Measurements from ENCODE around the gene SCCPDH. TPM values are rescaled to one million over a fixed set of nuclear protein-coding genes. Genes with fewer than 3 reads are reported as not detected.

The SCCPDH gene
- total and polyA plus RNA-seq, 5 donors from 2014 or later = 1.5 to 5.0 (median 3.3) TPM

DNA sequence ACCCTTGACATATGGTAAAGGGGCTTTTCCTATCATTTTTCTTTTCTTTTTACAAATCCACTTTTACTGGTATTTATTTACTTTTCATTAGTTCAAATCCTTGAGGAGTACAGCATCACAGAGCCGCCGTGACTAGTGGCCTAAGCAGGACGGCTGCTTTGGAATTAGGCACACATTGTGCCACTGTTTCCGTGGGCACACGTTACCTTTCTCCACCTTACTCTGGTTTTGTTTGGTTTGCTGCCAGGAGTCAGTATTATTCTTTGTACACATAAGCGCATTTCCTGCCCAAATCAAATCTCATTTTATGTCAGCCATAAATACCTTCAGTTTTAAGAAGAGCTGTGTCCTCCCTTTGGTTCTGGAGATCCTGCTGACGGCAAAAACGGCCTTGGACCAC is 31.2 kb downstream of the SCCPDH start:
- Mint-ChIP-seq H3K27me3 (peaks cover 5% of the 10 kb centered on the region), H3K9me3 (no peaks in the 10 kb centered on the region), H3K27ac (no peak overlapping the region), H3K4me3 (no peak overlapping the region), H3K36me3 (no peaks in the 10 kb centered on the region), H3K4me1 (no peaks in the 10 kb centered on the region)
- Histone ChIP-seq H3K9me3 (ENCODE audit: control insufficient read depth in 2 of 2, low read length in 2 of 2) (no peaks in the 10 kb centered on the region), H3K27ac (ENCODE audit: insufficient read depth, low read length, poor library complexity, severe bottlenecking) (no peak overlapping the region), H3K4me1 (ENCODE audit: control insufficient read depth, insufficient read depth, low read length, poor library complexity, severe bottlenecking) (no peaks in the 10 kb centered on the region), H3K4me3 (ENCODE audit: low read depth, low read length) (no peak overlapping the region), H3K36me3 (ENCODE audit: control insufficient read depth, insufficient read depth, low read length) (no peaks in the 10 kb centered on the region), H3K27me3 (ENCODE audit: control insufficient read depth, insufficient read depth, low read length) (no peaks in the 10 kb centered on the region)
- DNase-seq (no peak), ATAC-seq (ENCODE audit: low read depth in 2 of 2) (no peak)

- H3K36me3 Mint-ChIP-seq = peaks cover 4% of the 10 kb centered on the region
- no peaks in the 10 kb centered on the region for H3K9me3 ChIP-seq (ENCODE audit: control insufficient read depth in 2 of 2, low read length in 2 of 2)
- H3K4me3 Mint-ChIP-seq = no peak overlapping the region
- DNase-seq (no peak), ATAC-seq (ENCODE audit: low read depth in 2 of 2) (no peak)
- H3K27me3 ChIP-seq (ENCODE audit: control insufficient read depth, insufficient read depth, low read length) = no peaks in the 10 kb centered on the region
- no peak overlapping the region for H3K27ac ChIP-seq (ENCODE audit: insufficient read depth, low read length, poor library complexity, severe bottlenecking)
- no peaks in the 10 kb centered on the region for H3K27me3 Mint-ChIP-seq
- H3K27ac Mint-ChIP-seq = peak overlapping the region in 2 of 3 donors; percentile 8 to 18
- no peaks in the 10 kb centered on the region for H3K36me3 ChIP-seq (ENCODE audit: control insufficient read depth, insufficient read depth, low read length)
- no peaks in the 10 kb centered on the region for H3K9me3 Mint-ChIP-seq
- H3K4me1 ChIP-seq (ENCODE audit: control insufficient read depth, insufficient read depth, low read length, poor library complexity, severe bottlenecking) = no peaks in the 10 kb centered on the region
- H3K4me1 Mint-ChIP-seq = peaks cover 0 to 5% (median 0%) of the 10 kb centered on the region in 4 donors
- no peak overlapping the region for H3K4me3 ChIP-seq (ENCODE audit: low read depth, low read length)
These were observed 36.5 kb downstream of the SCCPDH start for GRCh38 chr1:246760422-246761347.

GRCh38 chr1:246761396-246761795 is 37.2 kb downstream of the SCCPDH start:
- H3K27ac ChIP-seq (ENCODE audit: insufficient read depth, low read length, poor library complexity, severe bottlenecking) = no peak overlapping the region
- H3K9me3 ChIP-seq (ENCODE audit: control insufficient read depth in 2 of 2, low read length in 2 of 2) = no peaks in the 10 kb centered on the region
- H3K27me3 Mint-ChIP-seq = no peaks in the 10 kb centered on the region
- no peaks in the 10 kb centered on the region for H3K4me1 ChIP-seq (ENCODE audit: control insufficient read depth, insufficient read depth, low read length, poor library complexity, severe bottlenecking)
- H3K27ac Mint-ChIP-seq = peak overlapping the region in 1 of 3 donors; percentile 4
- ATAC-seq (ENCODE audit: low read depth in 2 of 2) (no peak), DNase-seq (no peak)
- no peak overlapping the region for H3K4me3 ChIP-seq (ENCODE audit: low read depth, low read length)
- no peaks in the 10 kb centered on the region for H3K36me3 ChIP-seq (ENCODE audit: control insufficient read depth, insufficient read depth, low read length)
- H3K4me1 Mint-ChIP-seq = peaks cover 0 to 5% (median 0%) of the 10 kb centered on the region in 4 donors
- no peaks in the 10 kb centered on the region for H3K27me3 ChIP-seq (ENCODE audit: control insufficient read depth, insufficient read depth, low read length)
- no peak overlapping the region for H3K4me3 Mint-ChIP-seq
- H3K9me3 Mint-ChIP-seq = no peaks in the 10 kb centered on the region
- H3K36me3 Mint-ChIP-seq = peaks cover 4% of the 10 kb centered on the region

GRCh38 chr1:246765521-246765920 is 41.3 kb downstream of the SCCPDH start:
- H3K4me3 Mint-ChIP-seq = no peak overlapping the region
- Histone ChIP-seq H3K4me1 (ENCODE audit: control insufficient read depth, insufficient read depth, low read length, poor library complexity, severe bottlenecking) (no peaks in the 10 kb centered on the region), H3K4me3 (ENCODE audit: low read depth, low read length) (no peak overlapping the region), H3K27ac (ENCODE audit: insufficient read depth, low read length, poor library complexity, severe bottlenecking) (no peak overlapping the region), H3K9me3 (ENCODE audit: control insufficient read depth in 2 of 2, low read length in 2 of 2) (no peaks in the 10 kb centered on the region), H3K36me3 (ENCODE audit: control insufficient read depth, insufficient read depth, low read length) (no peaks in the 10 kb centered on the region), H3K27me3 (ENCODE audit: control insufficient read depth, insufficient read depth, low read length) (no peaks in the 10 kb centered on the region)
- H3K9me3 Mint-ChIP-seq = no peaks in the 10 kb centered on the region
- H3K27ac Mint-ChIP-seq = no peak overlapping the region
- ATAC-seq (ENCODE audit: low read depth in 2 of 2) (no peak), DNase-seq (no peak)
- H3K4me1 Mint-ChIP-seq = peaks cover 0 to 5% (median 0%) of the 10 kb centered on the region in 4 donors
- peaks cover 4% of the 10 kb centered on the region for H3K36me3 Mint-ChIP-seq
- no peaks in the 10 kb centered on the region for H3K27me3 Mint-ChIP-seq

- Mint-ChIP-seq H3K27me3 (no peaks in the 10 kb centered on the region), H3K4me3 (no peak overlapping the region), H3K36me3 (no peaks in the 10 kb centered on the region), H3K4me1 (peaks cover 3 to 7% (median 5%) of the 10 kb centered on the region in 4 donors), H3K27ac (no peak overlapping the region), H3K9me3 (no peaks in the 10 kb centered on the region)
- H3K36me3 ChIP-seq (ENCODE audit: control insufficient read depth, insufficient read depth, low read length) = no peaks in the 10 kb centered on the region
- ATAC-seq (ENCODE audit: low read depth in 2 of 2) (no peak), DNase-seq (no peak)
- H3K27ac ChIP-seq (ENCODE audit: insufficient read depth, low read length, poor library complexity, severe bottlenecking) = no peak overlapping the region
- H3K9me3 ChIP-seq (ENCODE audit: control insufficient read depth in 2 of 2, low read length in 2 of 2) = no peaks in the 10 kb centered on the region
- H3K27me3 ChIP-seq (ENCODE audit: control insufficient read depth, insufficient read depth, low read length) = no peaks in the 10 kb centered on the region
- no peak overlapping the region for H3K4me3 ChIP-seq (ENCODE audit: low read depth, low read length)
- no peaks in the 10 kb centered on the region for H3K4me1 ChIP-seq (ENCODE audit: control insufficient read depth, insufficient read depth, low read length, poor library complexity, severe bottlenecking)
These were observed 44.3 kb downstream of the SCCPDH start for GRCh38 chr1:246768403-246769020.

- H3K36me3 ChIP-seq (ENCODE audit: control insufficient read depth, insufficient read depth, low read length) = no peaks in the 10 kb centered on the region
- H3K36me3 Mint-ChIP-seq = peaks cover under 1% of the 10 kb centered on the region
- peaks cover 3 to 10% (median 5%) of the 10 kb centered on the region in 4 donors for H3K4me1 Mint-ChIP-seq
These were observed 45.1 kb downstream of the SCCPDH start for GRCh38 chr1:246769306-246769705.

DNA sequence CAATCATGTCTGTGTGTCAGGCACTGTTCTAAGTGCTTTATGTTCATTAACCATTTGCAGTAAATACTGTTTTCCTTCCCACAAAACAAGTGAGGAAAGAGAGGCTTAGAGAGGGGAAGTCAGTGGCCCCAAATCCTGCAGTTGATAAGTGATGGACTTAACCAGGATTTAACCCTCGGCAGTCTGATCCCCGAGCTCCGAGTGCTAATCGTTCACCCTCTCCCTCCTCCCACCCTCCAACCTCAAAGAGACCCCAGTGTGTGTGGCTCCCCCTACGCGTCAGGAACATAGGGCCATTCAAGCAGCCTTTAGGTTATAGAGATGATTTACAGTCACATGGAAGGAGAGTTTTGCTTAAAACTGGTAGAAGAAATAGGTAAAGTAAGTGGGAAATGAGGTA is 47.2 kb downstream of the SCCPDH start:
- Mint-ChIP-seq H3K36me3 (peaks cover 3% of the 10 kb centered on the region), H3K27me3 (no peaks in the 10 kb centered on the region), H3K4me3 (no peak overlapping the region), H3K27ac (no peak overlapping the region), H3K4me1 (peaks cover 3 to 10% (median 5%) of the 10 kb centered on the region in 4 donors), H3K9me3 (no peaks in the 10 kb centered on the region)
- Histone ChIP-seq H3K4me1 (ENCODE audit: control insufficient read depth, insufficient read depth, low read length, poor library complexity, severe bottlenecking) (no peaks in the 10 kb centered on the region), H3K9me3 (ENCODE audit: control insufficient read depth in 2 of 2, low read length in 2 of 2) (no peaks in the 10 kb centered on the region), H3K4me3 (ENCODE audit: low read depth, low read length) (no peak overlapping the region), H3K27ac (ENCODE audit: insufficient read depth, low read length, poor library complexity, severe bottlenecking) (no peak overlapping the region), H3K36me3 (ENCODE audit: control insufficient read depth, insufficient read depth, low read length) (no peaks in the 10 kb centered on the region), H3K27me3 (ENCODE audit: control insufficient read depth, insufficient read depth, low read length) (no peaks in the 10 kb centered on the region)
- ATAC-seq (ENCODE audit: low read depth in 2 of 2) (no peak), DNase-seq (no peak)

More at GRCh38 chr1:246769306-246769705, 45.1 kb downstream of the SCCPDH start:
- Histone ChIP-seq H3K4me3 (ENCODE audit: low read depth, low read length) (no peak overlapping the region), H3K9me3 (ENCODE audit: control insufficient read depth in 2 of 2, low read length in 2 of 2) (no peaks in the 10 kb centered on the region), H3K27ac (ENCODE audit: insufficient read depth, low read length, poor library complexity, severe bottlenecking) (no peak overlapping the region), H3K4me1 (ENCODE audit: control insufficient read depth, insufficient read depth, low read length, poor library complexity, severe bottlenecking) (no peaks in the 10 kb centered on the region), H3K27me3 (ENCODE audit: control insufficient read depth, insufficient read depth, low read length) (no peaks in the 10 kb centered on the region)
- Mint-ChIP-seq H3K27me3 (no peaks in the 10 kb centered on the region), H3K9me3 (no peaks in the 10 kb centered on the region), H3K27ac (no peak overlapping the region), H3K4me3 (no peak overlapping the region)
- ATAC-seq (ENCODE audit: low read depth in 2 of 2) = no peak
- no peak for DNase-seq

Measured in CD4-positive, CD25-positive, alpha-beta regulatory T cell (primary cell).